Panc1 (cell line): ENCODE results near the gene BSND. TPM values are rescaled to one million over a fixed set of nuclear protein-coding genes. Genes with fewer than 3 reads are reported as not detected.

ENCODE experiments used
- ATAC-seq: fragments of 200-7000 bp; cut with Tn5 transposase; 2 replicates; pipeline ENCODE4 v1.9.1; 2020; ENCODE audit warnings: mild to moderate bottlenecking, moderate library complexity
- BruUV-seq: library from RNA; stranded (reverse); fragments of 400-500 nt; replicated peaks from 2 replicates; lab custom pipeline; 2021; lab: Mats Ljungman, UMichigan
- CTCF ChIA-PET: fragments of 300-600 bp; sonication (Branson Sonifier 250); formaldehyde crosslinking; loops from one replicate; lab custom pipeline; 2022; ENCODE audit warnings: antibody characterized with exemption; lab: Charles Lee
- POLR2A ChIA-PET: fragments of 300-600 bp; sonication (Branson Sonifier 250); formaldehyde crosslinking; loops from one replicate; lab custom pipeline; 2022; ENCODE audit warnings: antibody characterized with exemption; lab: Charles Lee
- DNase-seq: peaks from one replicate; pipeline ENCODE4 v3.0.0-alpha.2; 2010; ENCODE audit warnings: low read depth, low spot score
- H3K27ac ChIP-seq: 2 replicates; pipeline ENCODE4 v1.5.1; 2011; ENCODE audit warnings: mild to moderate bottlenecking, low read length, inconsistent platforms
- H3K27me3 ChIP-seq: fragments of 200-500 bp; sonication (Bioruptor generic); 2 replicates; pipeline ENCODE4 v1.6.0; 2014; ENCODE audit warnings: low read length, inconsistent platforms; ENCODE audit not compliant: control insufficient read depth, insufficient read depth
- H3K36me3 ChIP-seq: fragments of 200-500 bp; sonication (Bioruptor generic); 2 replicates; pipeline ENCODE4 v1.5.1; 2014; ENCODE audit warnings: inconsistent platforms, mild to moderate bottlenecking, low read length, moderate library complexity; ENCODE audit not compliant: control insufficient read depth, insufficient read depth
- H3K4me1 ChIP-seq: 2 replicates; pipeline ENCODE4 v1.5.1; 2011; ENCODE audit warnings: inconsistent platforms, mild to moderate bottlenecking, low read length, moderate library complexity; ENCODE audit not compliant: control insufficient read depth, insufficient read depth
- H3K4me3 ChIP-seq, 2 experiments: 2 replicates each; pipeline ENCODE4 v1.5.1; 2011 to 2012; ENCODE audit warnings: low read depth in 2 of 2, low read length in 2 of 2, mild to moderate bottlenecking in 2 of 2, inconsistent platforms in 1 of 2, moderate library complexity in 1 of 2
- H3K9me3 ChIP-seq: fragments of 200-500 bp; sonication (Bioruptor generic); 2 replicates; pipeline ENCODE4 v1.5.1; 2014; ENCODE audit warnings: low read depth, mild to moderate bottlenecking, inconsistent platforms, low read length, moderate library complexity; ENCODE audit not compliant: control insufficient read depth, insufficient read depth
- CTCF ChIP-seq: fragments of 450-650 bp; IDR thresholded peaks from 2 replicates; pipeline ENCODE4 v1.5.1; 2017; ENCODE audit warnings: mild to moderate bottlenecking
- POLR2AphosphoS5 ChIP-seq: IDR thresholded peaks from 2 replicates; pipeline ENCODE4 v1.6.1; 2012; ENCODE audit warnings: mild to moderate bottlenecking, low read depth, low read length, moderate library complexity
- REST ChIP-seq, 2 experiments: IDR thresholded peaks; 2 replicates each; pipeline ENCODE4 v1.6.1; 2011 to 2012; ENCODE audit warnings: low read depth in 2 of 2, control low read depth in 1 of 2, low read length in 1 of 2, mild to moderate bottlenecking in 1 of 2, moderate library complexity in 1 of 2; ENCODE audit not compliant: insufficient read depth in 1 of 2
- SIN3A ChIP-seq: IDR thresholded peaks from 2 replicates; pipeline ENCODE4 v1.6.1; 2012; ENCODE audit warnings: low read depth, mild to moderate bottlenecking, low read length, moderate library complexity, borderline replicate concordance; ENCODE audit not compliant: insufficient read depth
- TCF7L2 ChIP-seq: IDR thresholded peaks from 2 replicates; pipeline ENCODE4 v1.6.1; 2011; ENCODE audit warnings: mild to moderate bottlenecking, low read depth, low read length, inconsistent platforms
- in situ Hi-C: cut with HindIII; loops from 2 replicates; pipeline ENCODE4 v1.10.0; 2016; ENCODE audit warnings: low sequenced_read_pairs, low pct_unique_long_range_greater_than_20kb
- intact Hi-C: fragments of 100-400 bp; cut with micrococcal nuclease; formaldehyde crosslinking; loops from one replicate; pipeline ENCODE4 v1.10.0; 2022; ENCODE audit not compliant: unreplicated experiment
- total RNA-seq: library from RNA; stranded (reverse); gene quantifications from one replicate; pipeline ENCODE4 v1.2.1, GENCODE V29; 2021; ENCODE audit not compliant: unreplicated experiment

Gene BSND
- total RNA-seq, 1 experiment from 2014 or later: not detected

DNA sequence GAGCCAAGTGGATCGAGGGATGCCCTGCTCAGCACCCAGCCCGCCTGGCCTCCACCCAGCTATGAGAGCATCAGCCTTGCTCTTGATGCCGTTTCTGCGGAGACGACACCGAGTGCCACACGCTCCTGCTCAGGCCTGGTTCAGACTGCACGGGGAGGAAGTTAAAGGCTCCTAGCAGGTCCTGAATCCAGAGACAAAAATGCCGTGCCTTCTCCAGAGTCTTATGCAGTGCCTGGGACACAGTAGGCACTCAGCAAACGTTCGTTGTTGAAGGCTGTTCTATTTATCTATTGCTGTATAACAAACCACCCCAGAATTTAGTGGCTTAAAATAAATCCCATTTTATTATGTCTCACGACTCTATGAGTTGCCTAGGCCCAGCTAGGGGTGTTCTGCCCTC, 6.8 kb upstream of the BSND start:
- intact Hi-C loops: no loop called here
- TF ChIP-seq REST (IDR thresholded peaks at IDR 0.05; ENCODE audit: insufficient read depth in 1 of 2, low read depth in 2 of 2, low read length in 1 of 2) (no peak), CTCF (no peak), SIN3A (no peak), TCF7L2 (no peak), POLR2AphosphoS5 (no peak)
- POLR2A ChIA-PET: interaction anchor here (0.6 kb wide), 1 partner anchor 26 kb away, joined by 3 read pairs; no protein-coding TSS in a partner anchor

DNA sequence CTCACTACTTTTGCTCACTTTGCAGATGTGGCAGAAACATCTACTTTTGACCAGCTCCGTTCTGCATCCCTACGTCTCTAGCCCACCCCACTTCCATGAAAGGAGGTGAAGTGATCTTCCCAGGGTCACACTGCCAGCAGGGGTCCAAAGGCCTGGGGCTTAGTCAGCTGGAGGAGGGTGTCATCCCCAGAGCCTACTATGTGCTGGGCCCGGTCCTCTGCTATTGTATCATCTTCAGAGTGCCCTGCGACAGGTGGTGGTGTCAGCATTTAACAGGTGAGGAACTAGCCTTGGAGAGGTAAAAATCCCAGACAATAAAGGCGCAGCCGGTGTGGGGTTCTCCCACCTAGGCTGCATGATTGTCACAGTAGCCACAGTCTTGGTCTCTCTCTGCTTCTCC, 5.6 kb upstream of the BSND start:
- Histone ChIP-seq H3K36me3 (no peaks in the 10 kb centered on the region), H3K27me3 (no peaks in the 10 kb centered on the region), H3K4me3 (no peak overlapping the region), H3K4me1 (no peaks in the 10 kb centered on the region), H3K27ac (no peak overlapping the region), H3K9me3 (no peaks in the 10 kb centered on the region)
- BruUV-seq: no TSS peak
- TF ChIP-seq CTCF (no peak), REST (IDR thresholded peaks at IDR 0.05; ENCODE audit: insufficient read depth in 1 of 2, low read depth in 2 of 2, low read length in 1 of 2) (no peak), SIN3A (no peak), POLR2AphosphoS5 (no peak), TCF7L2 (no peak)
- no peak for ATAC-seq
- POLR2A ChIA-PET: no interaction called here
- no peak for DNase-seq
- CTCF ChIA-PET: interaction anchor here (0.7 to 1.1 kb wide), 2 partner anchors 48 to 1327 kb away, joined by 3 to 4 read pairs; no protein-coding TSS in a partner anchor
- in situ Hi-C loops: no loop called here
- intact Hi-C loops: no loop called here

More for the DNA sequence above, 6.8 kb upstream of the BSND start:
- Histone ChIP-seq H3K27ac (no peak overlapping the region), H3K9me3 (no peaks in the 10 kb centered on the region), H3K36me3 (no peaks in the 10 kb centered on the region), H3K4me1 (no peaks in the 10 kb centered on the region), H3K4me3 (no peak overlapping the region), H3K27me3 (no peaks in the 10 kb centered on the region)
- in situ Hi-C loops: no loop called here
- DNase-seq (no peak), ATAC-seq (no peak)
- CTCF ChIA-PET: no interaction called here
- no TSS peak for BruUV-seq
